ENCODE measurements around the gene TTC28.

Gene TTC28

GRCh38 chr22:28477556-28477955, 202.1 kb downstream of the TTC28 start:
- TF ChIP-seq RAD21 (IDR thresholded peaks at IDR 0.05; ENCODE audit: low read depth) (no peak), EGR1 (IDR thresholded peaks at IDR 0.05) (no peak), TEAD4 (IDR thresholded peaks at IDR 0.05) (no peak), ZBTB7A (IDR thresholded peaks at IDR 0.05; ENCODE audit: low read depth) (no peak), MAX (IDR thresholded peaks at IDR 0.05) (no peak), CEBPB (IDR thresholded peaks at IDR 0.05) (no peak), FOXM1 (IDR thresholded peaks at IDR 0.05; ENCODE audit: borderline replicate concordance, low read depth) (no peak), EP300 (IDR thresholded peaks at IDR 0.05; ENCODE audit: borderline replicate concordance) (no peak), CREB1 (IDR thresholded peaks at IDR 0.05; ENCODE audit: low read depth) (no peak), TCF12 (IDR thresholded peaks at IDR 0.05; ENCODE audit: low read depth) (no peak), NFIC (IDR thresholded peaks at IDR 0.05) (no peak), YY1 (IDR thresholded peaks at IDR 0.05; ENCODE audit: low read depth) (no peak)
- TF ChIP-seq, protein P1, sequence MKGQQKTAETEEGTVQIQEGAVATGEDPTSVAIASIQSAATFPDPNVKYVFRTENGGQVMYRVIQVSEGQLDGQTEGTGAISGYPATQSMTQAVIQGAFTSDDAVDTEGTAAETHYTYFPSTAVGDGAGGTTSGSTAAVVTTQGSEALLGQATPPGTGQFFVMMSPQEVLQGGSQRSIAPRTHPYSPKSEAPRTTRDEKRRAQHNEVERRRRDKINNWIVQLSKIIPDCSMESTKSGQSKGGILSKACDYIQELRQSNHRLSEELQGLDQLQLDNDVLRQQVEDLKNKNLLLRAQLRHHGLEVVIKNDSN (IDR thresholded peaks at IDR 0.05): no peak

DNA sequence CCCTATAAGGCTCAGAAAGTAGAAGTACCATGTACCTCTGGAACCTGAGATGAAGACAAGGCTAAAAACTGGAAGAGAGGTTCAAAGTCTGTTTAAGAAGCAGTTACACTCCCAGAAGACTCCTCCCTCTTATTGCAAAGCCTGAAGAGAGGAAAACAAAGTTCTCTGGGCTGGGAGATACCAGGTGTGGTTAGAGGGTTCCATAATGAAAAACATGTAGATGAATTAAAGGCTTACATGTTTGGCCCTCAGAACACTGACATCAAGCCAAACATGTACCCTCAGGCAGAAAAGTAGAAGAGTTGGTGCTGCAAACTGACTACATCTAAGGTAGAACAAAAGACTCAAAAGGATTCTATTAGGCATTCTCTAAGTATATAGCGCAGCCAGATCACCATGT, 205.3 kb downstream of the TTC28 start:
- TF ChIP-seq TAF1 (IDR thresholded peaks at IDR 0.05; ENCODE audit: low read depth): no peak
- TF ChIP-seq CREB1 (IDR thresholded peaks at IDR 0.05; ENCODE audit: low read depth): no peak
- no peak for TF ChIP-seq YY1 (IDR thresholded peaks at IDR 0.05; ENCODE audit: low read depth)
- no peak for TF ChIP-seq EGR1 (IDR thresholded peaks at IDR 0.05)
- no peak for TF ChIP-seq ZBTB7A (IDR thresholded peaks at IDR 0.05; ENCODE audit: low read depth)
- TF ChIP-seq RAD21 (IDR thresholded peaks at IDR 0.05; ENCODE audit: low read depth): no peak
- no peak for TF ChIP-seq NFIC (IDR thresholded peaks at IDR 0.05)
- TF ChIP-seq, protein P1 (IDR thresholded peaks at IDR 0.05): no peak
- TF ChIP-seq, protein P2, sequence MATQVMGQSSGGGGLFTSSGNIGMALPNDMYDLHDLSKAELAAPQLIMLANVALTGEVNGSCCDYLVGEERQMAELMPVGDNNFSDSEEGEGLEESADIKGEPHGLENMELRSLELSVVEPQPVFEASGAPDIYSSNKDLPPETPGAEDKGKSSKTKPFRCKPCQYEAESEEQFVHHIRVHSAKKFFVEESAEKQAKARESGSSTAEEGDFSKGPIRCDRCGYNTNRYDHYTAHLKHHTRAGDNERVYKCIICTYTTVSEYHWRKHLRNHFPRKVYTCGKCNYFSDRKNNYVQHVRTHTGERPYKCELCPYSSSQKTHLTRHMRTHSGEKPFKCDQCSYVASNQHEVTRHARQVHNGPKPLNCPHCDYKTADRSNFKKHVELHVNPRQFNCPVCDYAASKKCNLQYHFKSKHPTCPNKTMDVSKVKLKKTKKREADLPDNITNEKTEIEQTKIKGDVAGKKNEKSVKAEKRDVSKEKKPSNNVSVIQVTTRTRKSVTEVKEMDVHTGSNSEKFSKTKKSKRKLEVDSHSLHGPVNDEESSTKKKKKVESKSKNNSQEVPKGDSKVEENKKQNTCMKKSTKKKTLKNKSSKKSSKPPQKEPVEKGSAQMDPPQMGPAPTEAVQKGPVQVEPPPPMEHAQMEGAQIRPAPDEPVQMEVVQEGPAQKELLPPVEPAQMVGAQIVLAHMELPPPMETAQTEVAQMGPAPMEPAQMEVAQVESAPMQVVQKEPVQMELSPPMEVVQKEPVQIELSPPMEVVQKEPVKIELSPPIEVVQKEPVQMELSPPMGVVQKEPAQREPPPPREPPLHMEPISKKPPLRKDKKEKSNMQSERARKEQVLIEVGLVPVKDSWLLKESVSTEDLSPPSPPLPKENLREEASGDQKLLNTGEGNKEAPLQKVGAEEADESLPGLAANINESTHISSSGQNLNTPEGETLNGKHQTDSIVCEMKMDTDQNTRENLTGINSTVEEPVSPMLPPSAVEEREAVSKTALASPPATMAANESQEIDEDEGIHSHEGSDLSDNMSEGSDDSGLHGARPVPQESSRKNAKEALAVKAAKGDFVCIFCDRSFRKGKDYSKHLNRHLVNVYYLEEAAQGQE (IDR thresholded peaks at IDR 0.05; ENCODE audit: low read depth): no peak
- no peak for TF ChIP-seq MAX (IDR thresholded peaks at IDR 0.05)
- TF ChIP-seq FOXM1 (IDR thresholded peaks at IDR 0.05; ENCODE audit: borderline replicate concordance, low read depth): no peak
- TF ChIP-seq CEBPB (IDR thresholded peaks at IDR 0.05): no peak
- no peak for TF ChIP-seq EP300 (IDR thresholded peaks at IDR 0.05; ENCODE audit: borderline replicate concordance)

DNA sequence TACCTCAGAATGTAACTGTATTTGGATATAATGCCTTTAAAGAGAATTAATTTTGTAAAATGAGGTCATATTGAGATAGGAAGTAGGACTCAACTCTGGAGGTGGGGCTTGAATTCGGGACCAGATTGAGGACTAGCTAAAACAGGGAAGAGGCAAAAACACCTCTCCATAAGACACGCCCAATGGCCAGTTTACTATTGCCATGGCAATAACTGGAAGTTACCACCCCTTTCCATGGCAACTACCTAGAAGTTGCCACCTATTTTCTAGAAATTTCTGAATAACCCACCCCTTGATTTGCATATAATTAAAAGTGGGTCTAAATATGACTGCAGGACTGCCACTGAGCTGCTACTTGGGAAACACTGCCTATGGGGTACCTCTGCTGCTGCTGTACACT, 206.4 kb downstream of the TTC28 start:
- TF ChIP-seq EP300 (IDR thresholded peaks at IDR 0.05; ENCODE audit: borderline replicate concordance) (no peak), NFIC (IDR thresholded peaks at IDR 0.05) (no peak), CEBPB (IDR thresholded peaks at IDR 0.05) (no peak), TEAD4 (IDR thresholded peaks at IDR 0.05) (no peak), MAX (IDR thresholded peaks at IDR 0.05) (no peak), CREB1 (IDR thresholded peaks at IDR 0.05; ENCODE audit: low read depth) (no peak), YY1 (IDR thresholded peaks at IDR 0.05; ENCODE audit: low read depth) (no peak), TAF1 (IDR thresholded peaks at IDR 0.05; ENCODE audit: low read depth) (no peak)
- TF ChIP-seq, protein P2 (IDR thresholded peaks at IDR 0.05; ENCODE audit: low read depth): no peak
- TF ChIP-seq, protein P1 (IDR thresholded peaks at IDR 0.05): no peak

DNA sequence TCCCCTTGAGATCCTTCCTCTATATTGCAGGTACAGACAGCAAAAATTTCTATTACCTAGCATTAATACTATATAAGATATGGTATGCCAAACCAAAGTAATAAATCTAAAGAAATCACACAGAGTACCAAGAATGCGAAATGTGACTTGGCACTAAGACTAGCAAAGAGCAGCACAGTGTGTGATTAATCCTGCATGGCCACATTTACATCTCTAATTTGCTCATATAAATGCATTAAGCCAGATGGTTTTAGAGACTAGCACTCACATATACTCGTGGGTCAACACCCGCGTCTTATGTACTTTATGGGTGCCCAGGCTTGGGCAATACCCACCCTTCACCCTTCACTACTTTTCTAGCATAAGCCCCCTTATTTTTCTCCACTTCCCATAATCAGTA, 213.2 kb downstream of the TTC28 start:
- no peak for TF ChIP-seq FOXM1 (IDR thresholded peaks at IDR 0.05; ENCODE audit: borderline replicate concordance, low read depth)
- TF ChIP-seq RAD21 (IDR thresholded peaks at IDR 0.05; ENCODE audit: low read depth): no peak
- TF ChIP-seq CEBPB (IDR thresholded peaks at IDR 0.05): no peak
- TF ChIP-seq ZBTB7A (IDR thresholded peaks at IDR 0.05; ENCODE audit: low read depth): no peak
- TF ChIP-seq, protein P2 (IDR thresholded peaks at IDR 0.05; ENCODE audit: low read depth): no peak
